HCT116 (cell line): ENCODE measurements around the gene ADCYAP1. TPM values are rescaled to one million over a fixed set of nuclear protein-coding genes. Genes with fewer than 3 reads are reported as not detected.

Experiments used
- ATAC-seq: fragments of 200-7000 bp; cut with Tn5 transposase; 2 replicates; pipeline ENCODE4 v1.9.1; 2020; ENCODE audit warnings: mild to moderate bottlenecking, moderate library complexity
- BruUV-seq: library from RNA; stranded (reverse); fragments of 400-500 nt; replicated peaks from 2 replicates; lab custom pipeline; 2021; lab: Mats Ljungman, UMichigan
- CTCF ChIA-PET: fragments of 300-600 bp; sonication (Branson Sonifier 250); formaldehyde crosslinking; loops from one replicate; lab custom pipeline; 2021; ENCODE audit warnings: antibody characterized with exemption; lab: Charles Lee
- POLR2A ChIA-PET: fragments of 300-600, 350-600 bp; sonication (Branson Sonifier 250); formaldehyde crosslinking; loops from one replicate; lab custom pipeline; 2021; ENCODE audit warnings: antibody characterized with exemption; lab: Charles Lee
- RAD21 ChIA-PET, 2 experiments: fragments of 300-600 bp; sonication (Branson Sonifier 250); formaldehyde crosslinking; loops; one replicate each; lab custom pipeline; 2023; ENCODE audit warnings: low total read pairs in 2 of 2; ENCODE audit not compliant: uncharacterized antibody in 2 of 2, unreplicated experiment in 2 of 2, low non-redundant PET in 1 of 2; lab: Charles Lee
- DNase-seq: peaks from one replicate; pipeline ENCODE4 v3.0.0-alpha.2; 2010; ENCODE audit warnings: low read depth, low spot score
- H2AFZ ChIP-seq: fragments of 200-600 bp; shearing (Covaris generic), sonication (generic); 2 replicates; pipeline ENCODE4 v1.6.1; 2017; ENCODE audit warnings: low read depth, mixed run types, mixed read lengths, antibody characterized with exemption, low read length; ENCODE audit not compliant: poor library complexity, severe bottlenecking
- H3K27ac ChIP-seq: 2 replicates; pipeline ENCODE4 v1.5.1; 2012; ENCODE audit warnings: low read depth, low read length
- H3K27me3 ChIP-seq: fragments of 200-600 bp; sonication (generic); 2 replicates; pipeline ENCODE4 v1.6.1; 2016; ENCODE audit warnings: mixed run types, low read length, mixed read lengths; ENCODE audit not compliant: insufficient read depth
- H3K36me3 ChIP-seq, 2 experiments: fragments of 200-500 bp in 1 of 2; fragments of 200-600 bp in 1 of 2; sonication (Bioruptor generic) in 1 of 2; sonication (generic) in 1 of 2; 2 replicates each; pipeline versions ENCODE4 v1.5.1 to v1.6.1; 2014 to 2016; ENCODE audit warnings: low read length in 2 of 2, inconsistent platforms in 1 of 2, mixed read lengths in 1 of 2, mixed run types in 1 of 2; ENCODE audit not compliant: insufficient read depth in 2 of 2, control insufficient read depth in 1 of 2
- H3K4me1 ChIP-seq, 2 experiments: fragments of 200-600 bp in 1 of 2; sonication (generic) in 1 of 2; 2 replicates each; pipeline versions ENCODE4 v1.5.1 to v1.6.1; 2012 to 2017; ENCODE audit warnings: low read length in 2 of 2, inconsistent platforms in 1 of 2, mild to moderate bottlenecking in 1 of 2, mixed read lengths in 1 of 2, mixed run types in 1 of 2, moderate library complexity in 1 of 2; ENCODE audit not compliant: insufficient read depth in 2 of 2, control insufficient read depth in 1 of 2
- H3K4me2 ChIP-seq: fragments of 200-600 bp; sonication (generic); 2 replicates; pipeline ENCODE4 v1.6.1; 2017; ENCODE audit warnings: mixed run types, low read length, mixed read lengths
- H3K4me3 ChIP-seq, 2 experiments: fragments of 200-600 bp in 1 of 2; sonication (generic) in 1 of 2; replicated peaks in 1 of 2; 2 replicates each; pipeline ENCODE4 v1.5.1; 2011 to 2016; ENCODE audit warnings: low read length in 2 of 2, control low read depth in 1 of 2, low read depth in 1 of 2, mild to moderate bottlenecking in 1 of 2, mixed read lengths in 1 of 2, mixed run types in 1 of 2
- H3K79me2 ChIP-seq: fragments of 200-600 bp; sonication (generic); 2 replicates; pipeline ENCODE4 v1.6.1; 2017; ENCODE audit warnings: mild to moderate bottlenecking, mixed run types, low read length, moderate library complexity, mixed read lengths; ENCODE audit not compliant: insufficient read depth
- H3K9ac ChIP-seq: fragments of 200-600 bp; sonication (generic); 2 replicates; pipeline ENCODE4 v1.6.1; 2016; ENCODE audit warnings: low read length, mixed read lengths
- H3K9me2 ChIP-seq: fragments of 200-600 bp; sonication (generic), shearing (Covaris generic); 2 replicates; pipeline ENCODE4 v1.6.1; 2017; ENCODE audit warnings: mixed run types, mild to moderate bottlenecking, moderate library complexity; ENCODE audit not compliant: insufficient read depth
- H3K9me3 ChIP-seq, 2 experiments: fragments of 200-500 bp in 1 of 2; fragments of 200-600 bp in 1 of 2; sonication (Bioruptor generic) in 1 of 2; sonication (generic) in 1 of 2; 2 replicates each; pipeline ENCODE4 v1.6.1; 2014 to 2017; ENCODE audit warnings: low read length in 2 of 2, mixed read lengths in 2 of 2, inconsistent platforms in 1 of 2, low read depth in 1 of 2, mild to moderate bottlenecking in 1 of 2, mixed run types in 1 of 2, moderate library complexity in 1 of 2; ENCODE audit not compliant: control insufficient read depth in 1 of 2, insufficient read depth in 1 of 2
- H4K20me1 ChIP-seq: fragments of 200-600 bp; sonication (generic), shearing (Covaris generic); 2 replicates; pipeline ENCODE4 v1.6.1; 2017; ENCODE audit warnings: mixed run types, mild to moderate bottlenecking, moderate library complexity; ENCODE audit not compliant: insufficient read depth
- CTCF ChIP-seq, 3 experiments: fragments of 200-600 bp in 1 of 3; sonication (generic) in 1 of 3; IDR thresholded peaks in 2 of 3; conservative IDR thresholded peaks in 1 of 3; 2 replicates each; pipeline ENCODE4 v1.5.1; 2012 to 2017; ENCODE audit warnings: low read depth in 2 of 3, low read length in 2 of 3, antibody characterized with exemption in 1 of 3, borderline replicate concordance in 1 of 3, control low read depth in 1 of 3, mild to moderate bottlenecking in 1 of 3, mixed read lengths in 1 of 3, mixed run types in 1 of 3, moderate library complexity in 1 of 3; ENCODE audit not compliant: insufficient read depth in 1 of 3
- ELF1 ChIP-seq: IDR thresholded peaks from 2 replicates; pipeline ENCODE4 v1.6.1; 2012; ENCODE audit warnings: low read depth, borderline replicate concordance
- RAD21 ChIP-seq: IDR thresholded peaks from 2 replicates; pipeline ENCODE4 v1.6.1; 2012; ENCODE audit warnings: low read depth, mild to moderate bottlenecking
- REST ChIP-seq: IDR thresholded peaks from 2 replicates; pipeline ENCODE4 v1.6.1; 2012; ENCODE audit warnings: low read depth
- YY1 ChIP-seq: IDR thresholded peaks from 2 replicates; pipeline ENCODE4 v1.6.1; 2011; ENCODE audit warnings: low read length, low read depth, moderate library complexity, mild to moderate bottlenecking; ENCODE audit not compliant: insufficient replicate concordance; ENCODE audit errors: extremely low read depth
- intact Hi-C: fragments of 100-400 bp; cut with micrococcal nuclease; formaldehyde crosslinking; loops from 2 replicates; pipeline ENCODE4 v1.10.0; 2022
- total RNA-seq: library from RNA; stranded (reverse); gene quantifications from one replicate; pipeline ENCODE4 v1.2.1, GENCODE V29; 2021; ENCODE audit not compliant: unreplicated experiment

Gene ADCYAP1
- total RNA-seq, 1 experiment from 2014 or later = not detected

- intact Hi-C loops = loop anchor here (2.0 to 10.0 kb wide), 7 partner anchors 96 to 1682 kb away; no protein-coding TSS in a partner anchor
- no peak overlapping the region for H3K9ac ChIP-seq
- no TSS peak for BruUV-seq
- peak; percentile 15 for TF ChIP-seq YY1
- TF ChIP-seq RAD21 = peak; percentile 96
- TF ChIP-seq CTCF (IDR thresholded peaks at IDR 0.05 in 2 of 3, conservative IDR thresholded peaks at IDR 0.05 in 1 of 3; ENCODE audit: borderline replicate concordance in 1 of 3, insufficient read depth in 1 of 3, low read depth in 2 of 3, low read length in 2 of 3) = peak; percentile 81 to 99 (median 98)
- no peak for TF ChIP-seq ELF1
- TF ChIP-seq REST = no peak
- TF ChIP-seq, all 23 proteins: peak for 3
- H3K9me2 ChIP-seq = no peaks in the 10 kb centered on the region
- H3K4me3 ChIP-seq = no peak overlapping the region
- peak overlapping the region; percentile 49 for H3K4me2 ChIP-seq
- peak; percentile 99 for ATAC-seq
- no peaks in the 10 kb centered on the region for H3K9me3 ChIP-seq
- H3K27me3 ChIP-seq = no peaks in the 10 kb centered on the region
- no peaks in the 10 kb centered on the region for H3K79me2 ChIP-seq
- peak; percentile 73 for DNase-seq
- H2AFZ ChIP-seq = peak overlapping the region; percentile 99
- ChIA-PET CTCF (interaction anchor here (1.1 to 1.8 kb wide), 3 partner anchors 241 to 1678 kb away, joined by 3 to 6 read pairs (median 4); no protein-coding TSS in a partner anchor), RAD21 (no interaction called here), POLR2A (no interaction called here)
- H3K36me3 ChIP-seq = no peaks in the 10 kb centered on the region
- no peak overlapping the region for H3K27ac ChIP-seq
- H3K4me1 ChIP-seq = peaks cover 0 to 5% of the 10 kb centered on the region in 2 experiments; a peak in 2 of 4 replicates
- no peaks in the 10 kb centered on the region for H4K20me1 ChIP-seq
These were observed 39.8 kb upstream of the ADCYAP1 start for GRCh38 chr18:864872-865273.
